HUES48 (cell line): ENCODE data around the gene RESF1.

Experiments
- H3K27ac ChIP-seq: one replicate; pipeline ENCODE4 v1.7.0; 2013; ENCODE audit warnings: low read depth, low read length, inconsistent platforms
- H3K27me3 ChIP-seq: 2 replicates; pipeline ENCODE4 v1.6.1; 2013; ENCODE audit warnings: mild to moderate bottlenecking, low read length; ENCODE audit not compliant: control insufficient read depth, insufficient read depth
- H3K36me3 ChIP-seq: 2 replicates; pipeline ENCODE4 v1.6.1; 2013; ENCODE audit warnings: low read length; ENCODE audit not compliant: control insufficient read depth, insufficient read depth
- H3K4me1 ChIP-seq: 2 replicates; pipeline ENCODE4 v1.6.1; 2013; ENCODE audit warnings: mild to moderate bottlenecking, low read length; ENCODE audit not compliant: control insufficient read depth, insufficient read depth
- H3K4me3 ChIP-seq: 2 replicates; pipeline ENCODE4 v1.5.1; 2013; ENCODE audit warnings: mild to moderate bottlenecking, low read depth, low read length
- H3K9ac ChIP-seq: 2 replicates; pipeline ENCODE4 v1.6.1; 2013; ENCODE audit warnings: mild to moderate bottlenecking, low read depth, low read length, moderate library complexity
- H3K9me3 ChIP-seq: 2 replicates; pipeline ENCODE4 v1.6.1; 2013; ENCODE audit warnings: low read length; ENCODE audit not compliant: control insufficient read depth, insufficient read depth

Gene RESF1, protein sequence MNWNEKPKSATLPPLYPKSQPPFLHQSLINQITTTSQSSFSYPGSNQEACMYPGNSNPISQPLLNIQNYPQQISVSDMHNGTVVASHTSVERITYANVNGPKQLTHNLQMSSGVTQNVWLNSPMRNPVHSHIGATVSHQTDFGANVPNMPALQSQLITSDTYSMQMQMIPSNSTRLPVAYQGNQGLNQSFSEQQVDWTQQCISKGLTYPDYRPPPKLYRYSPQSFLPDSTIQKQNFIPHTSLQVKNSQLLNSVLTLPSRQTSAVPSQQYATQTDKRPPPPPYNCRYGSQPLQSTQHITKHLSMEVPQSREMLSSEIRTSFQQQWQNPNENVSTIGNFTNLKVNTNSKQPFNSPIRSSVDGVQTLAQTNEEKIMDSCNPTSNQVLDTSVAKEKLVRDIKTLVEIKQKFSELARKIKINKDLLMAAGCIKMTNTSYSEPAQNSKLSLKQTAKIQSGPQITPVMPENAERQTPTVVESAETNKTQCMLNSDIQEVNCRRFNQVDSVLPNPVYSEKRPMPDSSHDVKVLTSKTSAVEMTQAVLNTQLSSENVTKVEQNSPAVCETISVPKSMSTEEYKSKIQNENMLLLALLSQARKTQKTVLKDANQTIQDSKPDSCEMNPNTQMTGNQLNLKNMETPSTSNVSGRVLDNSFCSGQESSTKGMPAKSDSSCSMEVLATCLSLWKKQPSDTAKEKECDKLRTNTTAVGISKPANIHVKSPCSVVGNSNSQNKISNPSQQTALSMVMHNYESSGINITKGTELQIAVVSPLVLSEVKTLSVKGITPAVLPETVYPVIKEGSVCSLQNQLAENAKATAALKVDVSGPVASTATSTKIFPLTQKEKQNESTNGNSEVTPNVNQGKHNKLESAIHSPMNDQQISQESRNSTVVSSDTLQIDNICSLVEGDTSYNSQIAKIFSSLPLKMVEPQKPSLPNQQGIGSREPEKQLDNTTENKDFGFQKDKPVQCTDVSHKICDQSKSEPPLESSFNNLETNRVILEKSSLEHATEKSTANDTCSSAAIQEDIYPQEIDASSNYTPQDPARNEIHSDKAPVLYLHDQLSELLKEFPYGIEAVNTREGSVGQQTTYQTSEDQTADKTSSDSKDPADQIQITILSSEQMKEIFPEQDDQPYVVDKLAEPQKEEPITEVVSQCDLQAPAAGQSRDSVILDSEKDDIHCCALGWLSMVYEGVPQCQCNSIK (N-terminal part only)

DNA sequence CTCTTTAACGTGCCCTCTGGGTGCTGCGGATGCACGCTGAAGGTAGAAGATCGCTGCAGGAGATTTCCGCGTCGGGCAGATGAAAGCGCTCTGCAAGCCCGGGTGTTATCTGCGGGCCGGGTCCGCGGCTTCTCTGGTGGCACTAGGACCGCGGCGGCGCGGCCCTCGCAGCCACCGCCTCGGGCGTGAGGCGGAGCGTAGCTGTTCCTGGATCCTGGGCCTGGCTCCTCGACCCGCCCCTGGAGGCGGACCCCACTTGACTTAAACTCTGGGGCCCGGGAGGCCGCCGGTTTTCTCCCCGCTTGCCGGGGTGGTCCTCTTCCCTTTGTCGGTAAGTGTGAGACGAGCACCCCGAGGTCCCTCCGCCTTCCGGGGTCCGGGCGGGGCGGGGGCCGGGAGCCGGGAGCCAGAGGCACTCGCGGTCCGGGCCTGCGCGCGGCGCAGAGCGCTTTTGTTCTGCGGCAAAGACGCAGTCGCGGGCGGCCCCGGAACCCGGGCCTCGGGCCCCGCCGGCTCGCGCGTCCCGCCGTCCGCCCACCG, at the start of gene RESF1:
TSS of gene RESF1 (plus strand) at position 255 of the 540 bp plus-strand sequence. CDS start 21,541 bp downstream, outside the sequence.
- H3K27me3 ChIP-seq: no peaks in the 10 kb centered on the region
- H3K9ac ChIP-seq: peak within 1 kb of the TSS; percentile 69
- no peaks in the 10 kb centered on the region for H3K9me3 ChIP-seq
- peak within 1 kb of the TSS; percentile 81 for H3K4me3 ChIP-seq
- H3K27ac ChIP-seq: peak within 1 kb of the TSS; percentile 91
- peaks cover 21% of the 10 kb centered on the region for H3K4me1 ChIP-seq
- peaks cover 37% of the 10 kb centered on the region for H3K36me3 ChIP-seq

DNA sequence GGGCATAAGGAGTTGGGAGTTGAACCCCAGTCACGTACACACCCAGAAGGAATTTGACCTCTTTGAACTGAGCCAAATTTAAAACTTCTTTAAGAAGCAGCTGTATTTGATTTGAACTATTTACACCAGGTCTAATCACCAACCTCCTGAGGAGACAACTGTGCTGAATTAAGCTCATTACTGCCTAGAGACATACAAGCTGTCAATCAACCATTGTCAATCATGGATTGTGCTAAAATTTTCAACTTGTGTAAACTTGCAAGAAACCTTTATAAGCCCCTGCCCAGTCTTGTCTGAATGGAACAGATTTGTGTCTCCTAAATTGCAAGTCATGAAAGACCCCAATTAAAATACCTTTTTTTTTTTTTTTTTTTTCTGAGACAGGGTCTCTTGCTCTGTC, 44.3 kb upstream of the RESF1 start:
- no peaks in the 10 kb centered on the region for H3K4me1 ChIP-seq
- H3K27me3 ChIP-seq: no peaks in the 10 kb centered on the region
- no peak overlapping the region for H3K4me3 ChIP-seq
- H3K27ac ChIP-seq: no peak overlapping the region
- H3K9me3 ChIP-seq: peaks cover 12% of the 10 kb centered on the region
- H3K9ac ChIP-seq: no peak overlapping the region
- no peaks in the 10 kb centered on the region for H3K36me3 ChIP-seq

DNA sequence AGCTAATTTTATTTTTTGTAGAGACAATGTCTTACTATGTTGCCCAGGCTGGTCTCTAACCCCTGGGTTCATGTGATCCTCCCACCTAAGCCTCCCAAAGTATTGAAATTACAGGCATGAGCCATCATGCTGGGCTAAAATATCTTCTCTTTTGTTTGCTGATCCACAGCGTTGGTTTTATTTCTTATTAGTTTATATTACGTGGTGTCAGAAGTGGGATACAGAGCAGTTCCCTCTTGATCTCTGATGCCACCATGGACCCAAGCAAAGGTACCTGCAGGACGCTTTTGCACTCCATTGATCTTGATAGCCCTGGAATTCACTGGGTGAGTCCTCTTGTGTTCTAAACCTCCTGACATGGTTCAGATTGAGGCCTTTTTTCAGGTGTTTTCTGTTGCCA, 43.8 kb upstream of the RESF1 start:
- Histone ChIP-seq H3K27ac (no peak overlapping the region), H3K9me3 (peaks cover 6% of the 10 kb centered on the region), H3K9ac (no peak overlapping the region), H3K4me3 (no peak overlapping the region), H3K36me3 (no peaks in the 10 kb centered on the region), H3K27me3 (no peaks in the 10 kb centered on the region), H3K4me1 (no peaks in the 10 kb centered on the region)

DNA sequence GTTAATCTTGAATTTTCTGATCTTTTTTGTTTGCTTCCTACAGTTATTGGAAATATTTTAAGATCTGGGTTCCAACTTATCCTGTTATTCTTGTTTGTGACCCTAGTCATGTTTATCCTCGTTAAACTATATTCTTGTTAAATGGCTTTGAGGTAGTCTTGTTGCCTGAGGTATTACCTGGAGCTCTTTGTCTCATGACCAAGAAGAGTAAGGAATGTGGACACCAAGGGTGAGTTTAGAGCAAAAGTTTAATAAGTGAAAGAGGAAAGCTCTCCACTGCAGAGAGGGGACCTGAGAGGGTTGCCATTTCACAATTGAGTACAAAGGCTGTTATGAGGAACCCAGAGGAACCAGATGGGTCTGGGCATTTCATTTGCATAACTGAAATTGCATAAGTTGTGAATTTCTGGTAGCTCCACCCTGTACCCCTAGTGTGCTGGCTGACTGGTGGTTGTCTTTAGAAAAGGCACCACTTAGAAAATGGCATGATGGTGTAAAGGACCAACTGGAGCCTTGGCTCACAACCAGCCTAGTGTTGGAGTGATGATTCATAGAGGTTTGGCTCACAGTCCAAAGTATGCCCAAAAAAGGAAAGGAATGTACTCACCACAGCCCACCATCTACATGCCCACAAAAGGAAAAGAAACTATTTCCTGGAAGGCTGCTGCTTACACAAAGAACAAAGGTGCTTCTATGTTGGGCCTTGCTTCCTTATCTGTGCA, 36.7 kb upstream of the RESF1 start:
- no peaks in the 10 kb centered on the region for H3K27me3 ChIP-seq
- H3K36me3 ChIP-seq: no peaks in the 10 kb centered on the region
- no peak overlapping the region for H3K4me3 ChIP-seq
- H3K9ac ChIP-seq: no peak overlapping the region
- H3K9me3 ChIP-seq: peaks cover 26% of the 10 kb centered on the region
- H3K4me1 ChIP-seq: no peaks in the 10 kb centered on the region
- no peak overlapping the region for H3K27ac ChIP-seq

DNA sequence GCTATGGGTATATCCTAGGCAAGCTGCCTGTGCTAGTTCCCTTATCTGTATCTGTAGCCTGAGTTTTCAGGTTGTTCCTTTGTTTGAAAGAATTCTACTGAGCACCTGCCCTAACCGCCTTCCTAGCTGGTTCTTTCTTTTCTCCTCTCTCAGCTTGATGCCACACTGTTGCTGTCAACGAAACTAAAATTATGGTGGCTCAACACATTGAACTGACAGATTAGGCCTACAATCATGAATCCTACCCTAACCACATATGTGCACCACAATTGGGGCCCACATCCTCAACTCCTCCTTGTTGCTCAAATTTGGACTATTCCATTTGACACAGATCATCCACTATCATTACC, 36.2 kb upstream of the RESF1 start:
- Histone ChIP-seq H3K9ac (no peak overlapping the region), H3K27ac (no peak overlapping the region), H3K27me3 (no peaks in the 10 kb centered on the region), H3K9me3 (peaks cover 26% of the 10 kb centered on the region), H3K4me3 (no peak overlapping the region), H3K36me3 (no peaks in the 10 kb centered on the region), H3K4me1 (no peaks in the 10 kb centered on the region)

DNA sequence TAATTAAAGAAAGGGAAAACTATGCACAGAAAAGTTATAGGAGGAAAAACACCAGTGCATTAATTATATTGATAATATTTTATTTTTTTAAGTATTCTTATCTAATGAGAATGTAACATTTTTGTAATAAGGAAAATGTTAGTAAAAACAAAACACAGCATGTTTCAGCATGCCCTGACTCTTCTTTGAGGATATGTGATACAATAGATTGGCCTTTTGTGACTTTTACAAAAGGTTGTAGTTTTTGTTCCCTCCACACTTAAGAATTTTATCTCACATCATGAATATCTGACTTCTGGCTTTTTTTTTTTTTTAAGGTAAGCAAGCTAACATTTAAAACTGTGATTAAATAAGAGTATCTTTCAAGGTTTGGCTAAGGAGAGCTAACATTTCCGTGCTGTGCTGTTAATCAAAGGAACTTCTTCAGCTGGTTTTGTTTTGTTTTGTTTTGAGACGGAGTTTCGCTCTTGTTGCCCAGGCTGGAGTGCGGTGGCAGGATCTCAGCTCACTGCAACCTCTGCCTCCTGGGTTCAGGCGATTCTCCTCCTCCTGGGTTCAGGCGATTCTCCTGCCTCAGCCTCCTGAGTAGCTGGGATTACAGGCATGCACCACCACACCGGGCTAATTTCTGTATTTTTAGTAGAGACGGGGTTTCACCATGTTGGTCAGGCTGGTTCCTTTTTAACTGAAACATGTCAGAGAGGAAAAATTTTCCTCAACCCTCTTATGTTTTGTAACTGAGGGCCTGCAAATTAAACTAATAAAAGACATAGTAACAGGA, 30.8 kb upstream of the RESF1 start:
- no peaks in the 10 kb centered on the region for H3K4me1 ChIP-seq
- H3K9ac ChIP-seq: no peak overlapping the region
- no peaks in the 10 kb centered on the region for H3K36me3 ChIP-seq
- H3K27me3 ChIP-seq: no peaks in the 10 kb centered on the region
- H3K9me3 ChIP-seq: peaks cover 6% of the 10 kb centered on the region; the same call in 1 of the 2 replicates
- H3K4me3 ChIP-seq: no peak overlapping the region
- H3K27ac ChIP-seq: no peak overlapping the region

DNA sequence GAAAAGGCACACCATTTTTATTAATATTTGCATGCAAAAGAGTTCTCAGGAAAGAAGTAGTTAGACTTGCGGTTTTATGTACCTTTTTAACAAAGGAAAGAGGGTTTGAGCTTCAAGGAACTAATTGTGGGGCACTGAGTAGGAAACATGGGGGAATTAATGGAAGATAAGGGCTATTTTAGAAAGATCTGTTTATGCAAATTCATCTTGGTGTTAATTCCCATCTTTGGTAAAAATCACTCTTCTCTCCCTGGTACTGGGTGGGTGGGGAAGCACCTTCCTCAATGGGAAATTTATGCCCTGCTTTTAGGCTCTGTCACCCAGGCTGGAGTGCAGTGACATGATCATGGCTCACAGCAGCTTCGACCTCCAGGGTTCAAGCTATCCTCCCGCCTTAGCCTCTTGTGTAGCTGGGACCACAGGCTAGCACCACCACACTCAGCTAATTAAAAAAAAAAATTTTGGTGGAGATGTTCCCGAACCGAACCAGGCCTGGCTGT, 30.1 kb upstream of the RESF1 start:
- Histone ChIP-seq H3K9me3 (no peaks in the 10 kb centered on the region), H3K36me3 (no peaks in the 10 kb centered on the region), H3K4me3 (no peak overlapping the region), H3K27me3 (no peaks in the 10 kb centered on the region), H3K4me1 (no peaks in the 10 kb centered on the region), H3K9ac (no peak overlapping the region), H3K27ac (no peak overlapping the region)

DNA sequence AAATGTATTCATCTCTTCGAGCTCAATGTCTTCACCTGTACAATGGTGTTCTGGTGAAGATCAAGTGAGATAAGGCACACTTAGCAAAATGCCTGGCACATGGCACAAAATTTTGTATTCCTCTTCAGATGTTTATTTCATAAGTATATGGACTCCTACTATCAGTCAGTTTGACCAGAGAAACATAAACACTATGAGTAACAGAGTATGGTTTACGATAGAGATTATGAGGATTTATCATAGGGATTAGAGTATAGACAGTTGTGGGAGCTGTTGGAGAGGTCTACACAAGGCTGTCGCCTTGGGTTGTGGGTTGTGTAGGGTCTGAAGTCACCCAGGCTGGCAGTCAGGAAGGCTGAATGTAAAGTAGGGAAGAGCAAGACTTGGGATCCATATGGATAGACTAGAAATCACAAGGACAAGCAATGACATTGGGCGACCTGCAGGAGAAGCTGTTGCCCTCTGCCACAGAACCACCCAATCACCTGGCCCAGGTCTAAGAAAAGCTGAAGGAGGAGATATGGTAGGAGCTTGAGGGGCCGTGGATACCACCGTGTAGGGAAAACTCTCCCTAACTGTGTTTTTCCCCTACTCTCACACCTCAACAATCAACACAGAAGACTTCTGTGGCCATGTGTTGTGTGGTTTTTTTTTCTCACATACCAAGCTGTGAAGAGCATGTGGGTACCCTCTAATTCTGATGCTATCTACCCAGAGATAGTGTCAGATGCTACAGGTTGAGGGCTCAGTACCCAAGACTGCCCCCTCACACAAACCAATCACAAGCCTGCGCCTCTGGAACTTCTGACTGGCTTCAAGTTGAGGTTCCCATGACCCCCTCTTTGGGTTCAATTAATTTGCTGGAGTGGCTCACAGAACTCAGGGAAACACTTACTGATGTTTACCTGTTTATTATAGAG, 27.2 kb upstream of the RESF1 start:
- H3K4me1 ChIP-seq: no peaks in the 10 kb centered on the region
- H3K27me3 ChIP-seq: no peaks in the 10 kb centered on the region
- H3K9ac ChIP-seq: no peak overlapping the region
- no peaks in the 10 kb centered on the region for H3K9me3 ChIP-seq
- no peak overlapping the region for H3K27ac ChIP-seq
- no peaks in the 10 kb centered on the region for H3K36me3 ChIP-seq
- no peak overlapping the region for H3K4me3 ChIP-seq

DNA sequence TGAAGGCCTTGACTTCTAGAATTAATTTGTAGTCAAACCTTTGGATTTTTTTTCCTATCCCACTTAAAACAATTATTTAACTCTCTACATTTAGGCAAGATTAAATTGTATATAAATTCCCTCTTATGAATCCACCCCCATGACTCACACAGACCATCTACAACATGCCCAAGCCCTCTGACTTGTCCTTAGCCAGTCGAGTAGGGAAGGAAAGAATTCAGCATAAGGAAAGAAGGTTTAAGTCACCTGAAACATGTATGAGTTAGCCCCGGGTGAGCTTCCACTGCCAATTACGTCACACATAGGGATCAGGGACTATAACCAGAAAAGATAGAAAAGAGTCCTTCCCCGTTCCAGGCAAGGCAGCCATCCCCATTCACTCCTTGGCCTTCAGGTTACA, 14.9 kb upstream of the RESF1 start:
- no peak overlapping the region for H3K9ac ChIP-seq
- H3K27ac ChIP-seq: no peak overlapping the region
- no peaks in the 10 kb centered on the region for H3K36me3 ChIP-seq
- peaks cover 24% of the 10 kb centered on the region for H3K9me3 ChIP-seq
- H3K27me3 ChIP-seq: no peaks in the 10 kb centered on the region
- H3K4me1 ChIP-seq: no peaks in the 10 kb centered on the region
- no peak overlapping the region for H3K4me3 ChIP-seq
